A673 (cell line): ENCODE measurements around the gene RASAL2. TPM values are rescaled to one million over a fixed set of nuclear protein-coding genes. Genes with fewer than 3 reads are reported as not detected.
"Not testable (repeated sequence)": the region's sequence is repeated elsewhere in the genome, so short reads cannot be mapped to it uniquely, and the experiment has no call there.

Experiments
- BruUV-seq: library from RNA; stranded (reverse); fragments of 400-500 nt; replicated peaks from 2 replicates; lab custom pipeline; 2021; lab: Mats Ljungman, UMichigan
- CTCF ChIA-PET: fragments of 300-600 bp; sonication (Branson Sonifier 250); formaldehyde crosslinking; loops from one replicate; lab custom pipeline; 2022; ENCODE audit warnings: antibody characterized with exemption; lab: Charles Lee
- POLR2A ChIA-PET: fragments of 300-600 bp; sonication (Branson Sonifier 250); formaldehyde crosslinking; loops from one replicate; lab custom pipeline; 2022; ENCODE audit warnings: antibody characterized with exemption; ENCODE audit not compliant: low non-redundant PET; lab: Charles Lee
- DNase-seq: peaks from one replicate; pipeline ENCODE4 v3.0.0-alpha.2; 2015; ENCODE audit warnings: low spot score
- H3K27ac ChIP-seq: fragments of 200-600 bp; sonication (generic); 2 replicates; pipeline ENCODE4 v1.5.1; 2016; ENCODE audit warnings: mixed run types, low read depth, mild to moderate bottlenecking, mixed read lengths, antibody characterized with exemption, low read length; ENCODE audit not compliant: poor library complexity, severe bottlenecking
- H3K27me3 ChIP-seq: fragments of 200-600 bp; sonication (generic); replicated peaks from 2 replicates; pipeline ENCODE4 v1.6.1; 2017; ENCODE audit warnings: mixed run types, low read depth, mild to moderate bottlenecking, mixed read lengths, antibody characterized with exemption, low read length; ENCODE audit not compliant: insufficient read depth, poor library complexity
- H3K36me3 ChIP-seq: fragments of 200-600 bp; sonication (generic); 2 replicates; pipeline ENCODE4 v1.6.1; 2016; ENCODE audit warnings: mixed run types, mild to moderate bottlenecking, mixed read lengths, antibody characterized with exemption, low read length; ENCODE audit not compliant: insufficient read depth, poor library complexity, severe bottlenecking
- H3K4me1 ChIP-seq: fragments of 200-600 bp; sonication (generic); 2 replicates; pipeline ENCODE4 v1.6.1; 2017; ENCODE audit warnings: mixed run types, mild to moderate bottlenecking, mixed read lengths, antibody characterized with exemption, low read length; ENCODE audit not compliant: insufficient read depth, poor library complexity, severe bottlenecking
- H3K4me3 ChIP-seq: fragments of 200-600 bp; sonication (generic); 2 replicates; pipeline ENCODE4 v1.5.1; 2016; ENCODE audit warnings: low read depth, mixed run types, mild to moderate bottlenecking, mixed read lengths, low read length; ENCODE audit not compliant: poor library complexity, severe bottlenecking
- H3K9me3 ChIP-seq: fragments of 200-600 bp; sonication (generic); 2 replicates; pipeline ENCODE4 v1.6.1; 2016; ENCODE audit warnings: mixed run types, low read depth, mild to moderate bottlenecking, mixed read lengths, antibody characterized with exemption, low read length; ENCODE audit not compliant: poor library complexity, severe bottlenecking
- CTCF ChIP-seq: fragments of 300-800, 200-600 bp; sonication (generic); conservative IDR thresholded peaks from 2 replicates; pipeline ENCODE4 v1.5.1; 2017; ENCODE audit warnings: low read depth, mild to moderate bottlenecking, antibody characterized with exemption, low read length, moderate library complexity, mixed read lengths
- EZH2 ChIP-seq: fragments of 200-600 bp; sonication (generic); IDR thresholded peaks from 2 replicates; pipeline ENCODE4 v1.6.1; 2017; ENCODE audit warnings: borderline replicate concordance, low read depth, mild to moderate bottlenecking, mixed read lengths, antibody characterized with exemption, low read length; ENCODE audit not compliant: poor library complexity, severe bottlenecking
- intact Hi-C: fragments of 100-400 bp; cut with micrococcal nuclease; formaldehyde crosslinking; loops from one replicate; pipeline ENCODE4 v1.10.0; 2022; ENCODE audit not compliant: unreplicated experiment
- total RNA-seq: library from RNA; stranded (reverse); gene quantifications from 2 replicates; pipeline ENCODE4 v1.2.3, GENCODE V29; 2021

The RASAL2 gene
- total RNA-seq, 1 experiment from 2014 or later, result 8.3 TPM

GRCh38 chr1:178208269-178208856 is 114.5 kb downstream of the RASAL2 start:
- DNase-seq, H3K4me1 ChIP-seq, POLR2A ChIA-PET, H3K36me3 ChIP-seq, H3K27ac ChIP-seq, CTCF ChIA-PET, H3K4me3 ChIP-seq, H3K27me3 ChIP-seq, intact Hi-C loops, BruUV-seq: not testable (repeated sequence)
- H3K9me3 ChIP-seq, result peaks cover 17% of the 10 kb centered on the region

DNA sequence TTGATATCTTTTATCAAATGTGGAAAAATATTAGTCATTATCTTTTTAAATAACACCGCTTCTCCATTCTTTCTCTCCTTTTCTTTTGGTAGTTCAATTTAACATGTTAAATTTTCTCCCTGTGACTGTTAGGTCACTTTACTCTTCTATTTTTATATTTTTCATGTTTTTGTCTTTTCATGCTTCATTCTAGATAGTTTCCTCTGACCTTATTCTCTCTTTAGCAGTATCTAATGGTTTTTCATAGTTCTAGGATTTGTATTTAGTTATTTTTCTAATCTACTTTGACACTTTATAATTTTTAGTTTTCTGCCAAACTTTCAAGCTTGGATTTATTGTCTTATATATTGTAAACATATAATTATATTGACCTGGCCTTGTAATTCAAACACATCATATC is 116.0 kb downstream of the RASAL2 start:
- intact Hi-C loops, result no loop called here
- ChIA-PET CTCF (no interaction called here), POLR2A (no interaction called here)
- no peaks in the 10 kb centered on the region for H3K4me1 ChIP-seq
- no peak for TF ChIP-seq CTCF
- TF ChIP-seq EZH2, result no peak
- H3K36me3 ChIP-seq, result no peaks in the 10 kb centered on the region
- DNase-seq, result no peak
- H3K27me3 ChIP-seq, result no peaks in the 10 kb centered on the region
- H3K4me3 ChIP-seq, result no peak overlapping the region
- no peak overlapping the region for H3K27ac ChIP-seq
- peaks cover 17% of the 10 kb centered on the region for H3K9me3 ChIP-seq
- no TSS peak for BruUV-seq

DNA sequence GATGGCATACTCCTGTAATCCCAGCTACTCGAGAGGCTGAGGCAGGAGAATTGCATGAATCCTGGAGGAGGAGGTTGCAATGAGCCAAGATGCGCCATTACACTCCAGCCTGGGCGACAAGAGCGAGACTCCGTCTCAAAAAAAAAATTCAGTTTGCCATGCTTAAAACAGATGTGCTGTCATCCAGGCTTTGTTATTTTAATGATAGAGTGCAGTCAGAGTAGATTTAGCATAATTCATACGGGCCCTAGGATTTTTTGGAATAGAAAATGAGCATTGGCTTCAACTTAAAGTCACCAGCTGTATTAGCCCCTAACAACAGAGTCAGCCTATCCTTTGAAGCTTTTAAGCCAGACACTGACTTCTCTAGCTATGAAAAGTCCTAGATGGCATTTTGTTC is 124.6 kb downstream of the RASAL2 start:
- H3K4me3 ChIP-seq, result no peak overlapping the region
- intact Hi-C loops, result no loop called here
- no peaks in the 10 kb centered on the region for H3K27me3 ChIP-seq
- no peaks in the 10 kb centered on the region for H3K9me3 ChIP-seq
- no peaks in the 10 kb centered on the region for H3K4me1 ChIP-seq
- no TSS peak for BruUV-seq
- no peak overlapping the region for H3K27ac ChIP-seq
- no peak for TF ChIP-seq EZH2
- no peak for TF ChIP-seq CTCF
- no peak for DNase-seq
- ChIA-PET POLR2A (no interaction called here), CTCF (no interaction called here)
- no peaks in the 10 kb centered on the region for H3K36me3 ChIP-seq

DNA sequence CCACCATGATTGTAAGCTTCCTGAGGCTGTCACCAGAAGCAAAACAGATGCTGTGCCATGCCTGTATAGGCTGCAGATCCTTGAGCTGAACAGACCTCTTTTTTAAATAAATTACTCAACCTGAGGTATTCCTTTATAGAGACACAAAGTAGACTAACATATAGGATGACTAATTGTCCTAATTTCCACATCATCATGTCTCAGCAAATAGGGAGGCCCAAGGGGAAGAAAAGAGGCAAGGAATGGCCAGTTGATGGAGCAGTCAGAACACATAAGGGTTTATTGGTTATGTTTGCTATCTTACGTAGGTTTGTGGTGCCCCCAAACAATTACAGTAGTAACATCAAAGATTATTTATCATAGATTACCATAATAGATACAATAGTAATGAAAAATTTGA is 126.2 kb downstream of the RASAL2 start:
- no peaks in the 10 kb centered on the region for H3K36me3 ChIP-seq
- BruUV-seq, result no TSS peak
- H3K27ac ChIP-seq, result no peak overlapping the region
- H3K27me3 ChIP-seq, result no peaks in the 10 kb centered on the region
- ChIA-PET CTCF (no interaction called here), POLR2A (no interaction called here)
- TF ChIP-seq EZH2, result no peak
- no peak for TF ChIP-seq CTCF
- DNase-seq, result no peak
- no peaks in the 10 kb centered on the region for H3K4me1 ChIP-seq
- H3K4me3 ChIP-seq, result no peak overlapping the region
- H3K9me3 ChIP-seq, result no peaks in the 10 kb centered on the region
- intact Hi-C loops, result no loop called here
